HepG2 (cell line): ENCODE data around the gene RPS14. TPM values are rescaled to one million over a fixed set of nuclear protein-coding genes. Genes with fewer than 3 reads are reported as not detected.

Source experiments
- CENPX ChIP-seq: sonication (generic); formaldehyde crosslinking; IDR thresholded peaks from 2 replicates; pipeline ENCODE4 v1.9.0; 2021; ENCODE audit warnings: mild to moderate bottlenecking, missing genetic modification reagents, moderate library complexity
- GPBP1L1 ChIP-seq: sonication (generic); formaldehyde crosslinking; IDR thresholded peaks from 2 replicates; pipeline ENCODE4 v1.5.0; 2020; ENCODE audit warnings: mild to moderate bottlenecking, missing genetic modification reagents
- JARID2 ChIP-seq: sonication (generic); formaldehyde crosslinking; IDR thresholded peaks from 2 replicates; pipeline ENCODE4 v1.8.1; 2023; ENCODE audit warnings: missing genetic modification reagents, inconsistent platforms; ENCODE audit not compliant: insufficient replicate concordance
- KDM2A ChIP-seq: sonication (generic); formaldehyde crosslinking; IDR thresholded peaks from 2 replicates; pipeline ENCODE4 v1.4.0; 2020; ENCODE audit warnings: low read depth, missing genetic modification reagents, borderline replicate concordance
- MEIS1 ChIP-seq: sonication (generic); formaldehyde crosslinking; IDR thresholded peaks from 2 replicates; pipeline ENCODE4 v1.9.0; 2021; ENCODE audit warnings: mild to moderate bottlenecking, missing genetic modification reagents, moderate library complexity, borderline replicate concordance
- MXD3 ChIP-seq: IDR thresholded peaks from 2 replicates; pipeline ENCODE4 v1.6.1; 2016; ENCODE audit warnings: mild to moderate bottlenecking, missing biosample characterization, missing genetic modification reagents
- NPAS2 ChIP-seq: sonication (generic); formaldehyde crosslinking; IDR thresholded peaks from 2 replicates; pipeline ENCODE4 v1.8.0; 2022; ENCODE audit warnings: mild to moderate bottlenecking, missing genetic modification reagents, borderline replicate concordance
- PPARG ChIP-seq: conservative IDR thresholded peaks from 2 replicates; pipeline ENCODE4 v1.6.1; 2016; ENCODE audit warnings: missing biosample characterization, missing genetic modification reagents
- REPIN1 ChIP-seq: sonication (generic); formaldehyde crosslinking; IDR thresholded peaks from 2 replicates; pipeline ENCODE4 v1.8.0; 2022; ENCODE audit warnings: missing genetic modification reagents, low read depth, mild to moderate bottlenecking, borderline replicate concordance
- RFXAP ChIP-seq: sonication (generic); formaldehyde crosslinking; IDR thresholded peaks from 2 replicates; pipeline ENCODE4 v1.4.0; 2020; ENCODE audit warnings: missing genetic modification reagents, borderline replicate concordance
- ZFP91 ChIP-seq: sonication (generic); formaldehyde crosslinking; IDR thresholded peaks from 2 replicates; pipeline ENCODE4 v1.9.0; 2022; ENCODE audit warnings: missing genetic modification reagents, mild to moderate bottlenecking, borderline replicate concordance
- ZKSCAN1 ChIP-seq: fragments of 150-350 bp; IDR thresholded peaks from 2 replicates; pipeline ENCODE4 v1.6.1; 2014; ENCODE audit warnings: low read length
- ZNF205 ChIP-seq: IDR thresholded peaks from 2 replicates; pipeline ENCODE4 v1.6.1; 2018; ENCODE audit warnings: missing biosample characterization, missing genetic modification reagents
- ZNF318 ChIP-seq: sonication (generic); formaldehyde crosslinking; IDR thresholded peaks from 2 replicates; pipeline ENCODE4 v1.4.0; 2020; ENCODE audit warnings: mild to moderate bottlenecking, missing genetic modification reagents
- ZNF747 ChIP-seq: sonication (generic); formaldehyde crosslinking; IDR thresholded peaks from 2 replicates; pipeline ENCODE4 v1.8.1; 2023; ENCODE audit warnings: missing genetic modification reagents, mild to moderate bottlenecking, borderline replicate concordance
- ZNF879 ChIP-seq: sonication (generic); formaldehyde crosslinking; IDR thresholded peaks from 2 replicates; pipeline ENCODE4 v1.8.1; 2023; ENCODE audit warnings: missing genetic modification reagents
- ZNF891 ChIP-seq: sonication (generic); formaldehyde crosslinking; IDR thresholded peaks from 2 replicates; pipeline ENCODE4 v1.5.0; 2020; ENCODE audit warnings: mild to moderate bottlenecking, missing genetic modification reagents
- ZZZ3 ChIP-seq: sonication (generic); formaldehyde crosslinking; IDR thresholded peaks from 2 replicates; pipeline ENCODE4 v1.4.0; 2020; ENCODE audit warnings: missing genetic modification reagents, mild to moderate bottlenecking, borderline replicate concordance
- polyA plus RNA-seq, 8 experiments: library from polyadenylated mRNA; depleted of rRNA in 3 of 8; stranded (reverse) in 7 of 8; unstranded in 1 of 8; fragments of >200 nt; fragmentation: Illumina TruSeq in 4 of 8; extraction: Trizol in 4 of 8; gene quantifications; 2 replicates each; pipeline versions ENCODE4 v1.2.1 to v1.2.3, GENCODE V29; 2011 to 2016; ENCODE audit warnings: low read depth in 4 of 8, missing spikeins in 1 of 8, mixed read lengths in 1 of 8; ENCODE audit not compliant: insufficient read depth in 1 of 8
- total RNA-seq, 5 experiments: library from RNA; depleted of rRNA; stranded (reverse); fragments of >200 nt; fragmentation: Illumina TruSeq; extraction: Trizol; gene quantifications; 2 replicates each; pipeline ENCODE4 v1.2.3, GENCODE V29; 2016; ENCODE audit warnings: low read depth in 1 of 5

RPS14 gene
- total and polyA plus RNA-seq, 2 of the 13 experiments (the other 11 are each of a cell fraction or from before 2014, with no cell fraction given): 2,116 to 3,295 TPM

GRCh38 chr5:150458802-150459557 is 9.4 kb upstream of the RPS14 start (continued):
- TF ChIP-seq REPIN1: no peak
- peak; percentile 57 for TF ChIP-seq KDM2A (CRISPR knock-in tag)
- no peak for TF ChIP-seq GPBP1L1 (CRISPR knock-in tag)
- TF ChIP-seq MXD3 (CRISPR knock-in tag): no peak
- TF ChIP-seq ZNF891: no peak
- no peak for TF ChIP-seq ZKSCAN1
- no peak for TF ChIP-seq ZNF879 (CRISPR knock-in tag)
- no peak for TF ChIP-seq ZNF318 (CRISPR knock-in tag)
- 0 out of 2 replicates have a peak, but pooled peaks have one; percentile 29 for TF ChIP-seq PPARG
- TF ChIP-seq ZZZ3: no peak
- no peak for TF ChIP-seq RFXAP (CRISPR knock-in tag)
- no peak for TF ChIP-seq NPAS2 (CRISPR knock-in tag)
- no peak for TF ChIP-seq ZNF747
- TF ChIP-seq ZNF205: no peak
- TF ChIP-seq JARID2: no peak
- no peak for TF ChIP-seq ZFP91 (CRISPR knock-in tag)
- TF ChIP-seq MEIS1: no peak
- no peak for TF ChIP-seq CENPX (CRISPR knock-in tag)
